Suprapubic skin (tissue), 4 donors: ENCODE results near the gene CERS4. TPM values are rescaled to one million over a fixed set of nuclear protein-coding genes. Genes with fewer than 3 reads are reported as not detected.

Experiments used
- DNase-seq, 2 donors: peaks; one replicate each; pipeline ENCODE4 v3.0.0-alpha.2; 2019; ENCODE audit warnings: low spot score in 2 of 2
- H3K27ac ChIP-seq: fragments of 200-600 bp; sonication (generic); one replicate; pipeline ENCODE4 v1.5.1; 2019
- H3K27me3 ChIP-seq: fragments of 200-600 bp; sonication (generic); one replicate; pipeline ENCODE4 v1.5.1; 2019
- H3K36me3 ChIP-seq: fragments of 200-600 bp; sonication (generic); one replicate; pipeline ENCODE4 v1.5.1; 2019
- H3K4me1 ChIP-seq: fragments of 200-600 bp; sonication (generic); one replicate; pipeline ENCODE4 v1.5.1; 2019
- H3K4me3 ChIP-seq: fragments of 200-600 bp; sonication (generic); one replicate; pipeline ENCODE4 v1.5.1; 2019; ENCODE audit warnings: mild to moderate bottlenecking
- H3K9me3 ChIP-seq: fragments of 200-600 bp; sonication (generic); one replicate; pipeline ENCODE4 v1.5.1; 2019
- CTCF ChIP-seq, 2 donors: fragments of 200-600 bp in 1 of 2; fragments of 450-650 bp in 1 of 2; sonication (generic) in 1 of 2; IDR thresholded peaks; one replicate each; pipeline ENCODE4 v1.5.1; 2016 to 2019; ENCODE audit warnings: antibody characterized with exemption in 2 of 2, mild to moderate bottlenecking in 1 of 2, moderate library complexity in 1 of 2
- EP300 ChIP-seq: sonication (generic); formaldehyde crosslinking; IDR thresholded peaks from one replicate; pipeline ENCODE4 v1.6.1; 2017; ENCODE audit warnings: antibody characterized with exemption
- POLR2A ChIP-seq, 2 donors: fragments of 450-650 bp; IDR thresholded peaks; one replicate each; pipeline ENCODE4 v1.6.1; 2017; ENCODE audit warnings: antibody characterized with exemption in 2 of 2, mild to moderate bottlenecking in 2 of 2, moderate library complexity in 2 of 2
- POLR2AphosphoS5 ChIP-seq, 3 donors: sonication (generic); formaldehyde crosslinking; IDR thresholded peaks; one replicate each; pipeline ENCODE4 v1.6.1; 2017; ENCODE audit warnings: antibody characterized with exemption in 3 of 3
- WGBS: methylation state at CpG from one replicate; pipeline ENCODE4 v1.1.5; 2018; 5-methylcytosine and 5-hydroxymethylcytosine counted together
- total RNA-seq, 4 donors: library from RNA; depleted of rRNA; stranded (reverse); fragments of >200 nt; gene quantifications; one replicate each; pipeline ENCODE4 v1.1.0, GENCODE V29; 2016

The CERS4 gene
- total RNA-seq: 100 to 1,000 TPM in 3 of 4 donors, 10 to 100 TPM in 1; 84.6 to 132 (median 118) TPM

- peaks cover 32% of the 10 kb centered on the region for H3K4me1 ChIP-seq
- H3K36me3 ChIP-seq: peaks cover 3% of the 10 kb centered on the region
- WGBS: 3% methylated on average over 6 of the region's 60 CpGs
- H3K4me3 ChIP-seq: peak within 1 kb of the TSS; percentile 77
- DNase-seq: peak; percentile 82 to 87
- H3K27ac ChIP-seq: peak within 1 kb of the TSS; percentile 89
- peaks cover 5% of the 10 kb centered on the region for H3K27me3 ChIP-seq
- H3K9me3 ChIP-seq: no peaks in the 10 kb centered on the region
- TF ChIP-seq POLR2A (IDR thresholded peaks at IDR 0.05): no peak
- no peak for TF ChIP-seq EP300
- no peak for TF ChIP-seq CTCF (IDR thresholded peaks at IDR 0.05)
- TF ChIP-seq POLR2AphosphoS5 (IDR thresholded peaks at IDR 0.05): no peak
These were observed at the start of gene CERS4 for GRCh38 chr19:8208922-8209461. CERS4 (plus strand) TSS chr19:8209370; CDS start chr19:8251077, 41,707 bp downstream.

- Histone ChIP-seq H3K27me3 (no peaks in the 10 kb centered on the region), H3K9me3 (no peaks in the 10 kb centered on the region), H3K27ac (no peak overlapping the region), H3K36me3 (no peaks in the 10 kb centered on the region), H3K4me1 (no peaks in the 10 kb centered on the region), H3K4me3 (no peak overlapping the region)
- TF ChIP-seq POLR2A (IDR thresholded peaks at IDR 0.05) (no peak), CTCF (IDR thresholded peaks at IDR 0.05) (no peak), EP300 (no peak), POLR2AphosphoS5 (IDR thresholded peaks at IDR 0.05) (no peak)
- no peak for DNase-seq
- WGBS: 69% methylated on average over 9 of the region's 12 CpGs
These were observed 48.0 kb upstream of the CERS4 start for GRCh38 chr19:8161135-8161646.

- Histone ChIP-seq H3K36me3 (no peaks in the 10 kb centered on the region), H3K27me3 (no peaks in the 10 kb centered on the region), H3K4me3 (no peak overlapping the region), H3K4me1 (peaks cover 5% of the 10 kb centered on the region), H3K27ac (no peak overlapping the region), H3K9me3 (no peaks in the 10 kb centered on the region)
- DNase-seq: no peak
- TF ChIP-seq CTCF (IDR thresholded peaks at IDR 0.05) (no peak), EP300 (no peak), POLR2AphosphoS5 (IDR thresholded peaks at IDR 0.05) (no peak), POLR2A (IDR thresholded peaks at IDR 0.05) (no peak)
- WGBS: 51% methylated on average over 7 of the region's 7 CpGs
These were observed 45.4 kb upstream of the CERS4 start for GRCh38 chr19:8163759-8164158.

- Histone ChIP-seq H3K4me1 (peaks cover 5% of the 10 kb centered on the region), H3K4me3 (no peak overlapping the region), H3K9me3 (no peaks in the 10 kb centered on the region), H3K27ac (no peak overlapping the region), H3K36me3 (no peaks in the 10 kb centered on the region), H3K27me3 (no peaks in the 10 kb centered on the region)
- 32% methylated on average over 6 of the region's 6 CpGs for WGBS
- TF ChIP-seq POLR2A (IDR thresholded peaks at IDR 0.05): no peak
- TF ChIP-seq EP300: no peak
- no peak for TF ChIP-seq CTCF (IDR thresholded peaks at IDR 0.05)
- no peak for TF ChIP-seq POLR2AphosphoS5 (IDR thresholded peaks at IDR 0.05)
- DNase-seq: no peak
These were observed 41.2 kb upstream of the CERS4 start for GRCh38 chr19:8167985-8168384.

GRCh38 chr19:8168537-8168936 lies 40.6 kb upstream of the CERS4 start:
- no peaks in the 10 kb centered on the region for H3K27me3 ChIP-seq
- TF ChIP-seq POLR2A (IDR thresholded peaks at IDR 0.05) (no peak), CTCF (IDR thresholded peaks at IDR 0.05) (no peak), EP300 (no peak), POLR2AphosphoS5 (IDR thresholded peaks at IDR 0.05) (no peak)
- no peak for DNase-seq
- no peaks in the 10 kb centered on the region for H3K36me3 ChIP-seq
- H3K27ac ChIP-seq: no peak overlapping the region
- no peak overlapping the region for H3K4me3 ChIP-seq
- H3K4me1 ChIP-seq: peaks cover 5% of the 10 kb centered on the region
- WGBS: 98% methylated on average over 6 of the region's 7 CpGs
- H3K9me3 ChIP-seq: no peaks in the 10 kb centered on the region
